Measurements from ENCODE around the gene RFX2.

- TF ChIP-seq CTCF (IDR thresholded peaks at IDR 0.05) (no peak), POLR2A (IDR thresholded peaks at IDR 0.05) (peak in 1 of 3 donors; percentile 9)
Observed at GRCh38 chr19:5966941-5967340, 143.4 kb downstream of the RFX2 start.

Measured in body of pancreas (tissue), 4 donors.